ENCODE results near the gene YWHAQ.

The YWHAQ gene

DNA sequence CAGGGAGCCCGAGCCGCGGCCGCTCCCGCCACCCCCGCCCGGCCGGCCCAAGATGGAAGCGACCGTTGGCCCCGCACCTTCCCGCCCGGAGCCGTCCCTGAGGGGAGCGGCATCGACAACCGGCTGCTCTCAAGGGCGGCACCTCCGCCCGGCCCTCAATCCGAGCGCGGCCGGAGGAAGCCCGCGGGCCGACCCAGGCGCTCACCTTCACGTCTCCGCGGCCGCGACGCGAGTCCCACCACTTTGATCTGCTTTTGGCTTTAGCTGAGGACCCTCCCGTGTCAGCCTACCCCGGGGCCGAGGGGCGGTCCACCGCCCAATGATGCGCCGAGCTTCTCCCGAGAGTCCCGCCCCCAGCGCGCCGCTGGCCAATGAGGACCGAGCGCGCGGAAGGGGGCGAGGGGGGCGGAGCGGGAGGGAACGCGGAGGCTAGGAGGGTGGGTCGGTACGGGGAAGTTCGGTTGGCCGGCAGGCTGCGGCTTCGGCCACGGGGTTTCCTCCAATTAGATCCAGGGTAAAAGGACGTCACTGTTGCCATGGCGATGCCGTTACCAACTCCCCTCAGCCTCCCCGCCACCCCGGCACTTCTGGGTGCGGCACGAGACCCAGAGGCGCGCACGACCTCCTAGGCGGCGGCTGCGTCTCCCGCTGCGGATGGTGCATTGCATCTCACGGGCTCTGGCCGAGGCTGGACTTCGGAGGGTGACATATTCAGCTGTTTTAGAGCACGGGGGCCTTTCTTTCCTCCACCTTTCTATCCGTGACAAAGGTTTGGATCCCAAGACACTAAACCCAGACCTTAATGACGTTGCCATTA, at the start of gene YWHAQ:
Gene YWHAQ (minus strand): TSS at position 262 of the 817 bp plus-strand sequence. CDS start 545 bp downstream, outside the sequence.
- FAIRE-seq (peak; percentile 94), DNase-seq (ENCODE audit: insufficient read length, low spot score) (peak; percentile 97)

DNA sequence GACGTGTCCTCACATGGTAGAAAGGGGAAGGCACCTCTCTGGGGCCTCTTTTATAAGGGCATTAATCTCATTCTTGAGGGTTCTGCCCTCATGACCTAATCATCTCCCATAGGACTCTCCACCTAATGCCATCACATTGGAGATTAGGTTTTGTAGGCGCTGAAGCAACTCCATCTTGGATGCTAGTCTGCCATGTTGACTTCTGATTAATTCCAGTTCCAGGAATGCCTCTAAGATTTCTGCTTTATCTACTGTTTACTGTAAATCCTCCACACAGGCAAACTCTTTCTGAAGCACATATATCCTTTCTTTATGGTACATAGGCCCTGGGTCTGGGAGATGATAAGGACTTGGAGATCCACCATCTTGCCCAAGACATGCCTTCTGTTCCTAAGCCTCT, 49.3 kb upstream of the YWHAQ start:
- FAIRE-seq (no peak), DNase-seq (ENCODE audit: insufficient read length, low spot score) (no peak)

DNA sequence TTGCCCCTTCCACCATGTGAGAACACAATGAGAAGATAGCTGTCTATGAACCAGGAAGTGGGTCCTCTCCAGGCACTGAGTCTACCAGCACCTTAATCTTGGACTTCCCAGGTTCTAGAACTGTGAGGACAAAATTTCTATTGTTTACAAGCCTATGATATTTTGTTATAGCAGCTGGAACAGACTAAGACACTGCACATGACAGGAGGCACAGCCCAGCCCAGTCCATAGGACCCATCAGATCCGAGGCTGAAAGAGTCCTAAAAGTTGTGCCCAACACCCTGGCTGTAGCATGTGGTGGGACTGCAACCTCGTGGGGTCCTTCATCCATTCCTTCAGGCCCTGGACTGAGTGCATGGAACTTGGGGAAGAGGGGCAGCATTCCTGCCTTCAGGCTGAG, 48.4 kb upstream of the YWHAQ start:
- DNase-seq (ENCODE audit: insufficient read length, low spot score) (no peak), FAIRE-seq (no peak)

GRCh38 chr2:9678544-9678943, 47.7 kb upstream of the YWHAQ start:
- no peak for DNase-seq (ENCODE audit: insufficient read length, low spot score)
- no peak for FAIRE-seq

DNA sequence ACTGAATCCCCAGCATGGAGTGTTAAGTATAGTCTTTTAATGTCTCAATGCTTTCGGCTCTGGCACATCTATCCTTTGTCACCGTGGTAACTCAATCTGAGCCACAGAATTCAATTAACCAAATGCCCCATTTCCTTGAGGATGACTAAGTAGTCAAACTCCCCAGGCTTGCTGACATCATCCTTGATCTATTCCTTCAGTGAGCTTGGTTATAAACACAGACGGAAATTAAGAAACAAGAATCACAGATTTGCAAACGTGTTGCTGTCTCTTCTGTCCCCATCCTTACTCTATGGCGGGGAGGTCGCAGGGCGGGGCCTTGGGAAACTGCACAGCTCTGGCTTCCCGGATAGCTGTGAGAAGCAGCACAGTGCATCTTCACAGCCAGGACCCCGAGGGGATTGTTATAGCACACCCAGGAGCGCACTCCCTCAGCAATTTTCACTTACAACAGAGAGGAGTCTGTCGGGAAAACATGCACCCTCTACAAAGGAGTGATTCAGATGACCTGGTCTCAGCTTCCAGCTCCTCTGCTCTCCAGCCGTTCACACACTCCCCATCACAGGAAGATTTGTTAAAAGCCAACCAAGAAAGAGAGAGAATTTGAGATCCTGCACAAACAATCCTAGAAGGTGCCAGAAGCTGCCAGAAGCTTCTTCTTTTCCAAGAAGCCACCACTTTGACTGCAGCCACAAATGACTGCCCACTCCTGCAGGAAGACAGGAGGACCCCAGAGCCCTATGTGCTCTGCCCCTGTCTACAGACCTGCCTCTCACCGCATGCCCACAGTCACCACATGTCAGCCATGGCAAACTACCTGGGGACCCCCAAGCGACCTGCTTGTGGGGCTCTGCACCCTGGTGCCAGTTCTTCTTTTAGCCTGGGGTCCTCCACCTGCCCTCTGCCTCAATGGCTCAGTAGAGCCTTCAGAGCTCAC, 44.9 kb upstream of the YWHAQ start:
- FAIRE-seq: no peak
- no peak for DNase-seq (ENCODE audit: insufficient read length, low spot score)

GRCh38 chr2:9674891-9675414, 44.2 kb upstream of the YWHAQ start:
- FAIRE-seq (no peak), DNase-seq (ENCODE audit: insufficient read length, low spot score) (no peak)

GRCh38 chr2:9673914-9674481, 43.2 kb upstream of the YWHAQ start:
- FAIRE-seq (no peak), DNase-seq (ENCODE audit: insufficient read length, low spot score) (no peak)

DNA sequence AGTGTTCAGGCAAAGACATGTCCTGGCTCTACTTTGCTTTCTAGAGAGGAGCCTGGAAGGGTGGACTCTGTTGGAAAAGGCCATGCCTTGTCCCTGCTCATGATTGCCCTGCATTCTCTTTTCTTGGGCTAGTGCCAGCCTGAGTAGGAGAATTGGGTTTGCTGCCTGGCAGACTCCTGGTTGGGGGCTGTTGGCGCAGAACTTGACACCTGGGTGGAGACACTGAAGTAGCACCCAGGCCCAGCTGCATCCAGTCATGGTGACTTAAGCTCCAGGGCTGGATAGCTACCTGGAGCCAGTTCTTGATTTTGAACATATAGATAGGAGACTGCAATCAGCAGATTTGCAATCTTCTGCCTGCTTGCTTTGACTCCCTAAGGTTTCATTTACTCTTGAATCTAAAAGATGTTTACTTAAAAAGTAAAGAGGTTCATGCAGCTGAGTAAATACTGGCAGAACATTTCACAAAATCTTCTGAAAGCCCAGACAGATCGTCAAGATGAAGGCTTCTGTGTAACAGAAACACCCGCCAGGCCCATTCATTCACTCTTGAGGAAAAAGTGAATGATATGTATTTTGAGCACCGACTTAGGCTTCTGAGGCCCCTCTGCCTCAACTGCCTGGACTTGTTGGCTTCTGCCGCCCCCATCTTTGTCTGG, 38.0 kb upstream of the YWHAQ start:
- FAIRE-seq (no peak), DNase-seq (ENCODE audit: insufficient read length, low spot score) (no peak)

GRCh38 chr2:9667826-9668225, 37.0 kb upstream of the YWHAQ start:
- no peak for FAIRE-seq
- DNase-seq (ENCODE audit: insufficient read length, low spot score): no peak

DNA sequence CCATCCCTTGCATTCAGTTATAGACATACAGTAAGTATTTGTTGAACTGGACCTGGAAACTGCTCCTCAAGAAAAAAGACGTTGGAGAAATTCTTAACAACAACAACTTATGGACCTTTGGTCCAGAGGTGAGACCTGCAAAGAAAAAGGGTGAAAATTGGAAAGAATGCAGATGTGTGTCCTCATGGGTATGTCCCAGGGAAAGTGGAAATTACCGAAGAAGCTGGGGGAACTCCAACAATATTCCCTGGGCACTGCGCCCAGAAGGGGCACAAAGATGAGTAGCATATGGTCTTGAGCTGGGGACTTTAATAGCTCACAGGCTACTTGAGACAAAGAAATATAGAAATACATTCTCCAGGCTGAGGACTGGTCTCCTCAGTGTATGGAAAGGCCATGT, 35.5 kb upstream of the YWHAQ start:
- DNase-seq (ENCODE audit: insufficient read length, low spot score): no peak
- no peak for FAIRE-seq

DNA sequence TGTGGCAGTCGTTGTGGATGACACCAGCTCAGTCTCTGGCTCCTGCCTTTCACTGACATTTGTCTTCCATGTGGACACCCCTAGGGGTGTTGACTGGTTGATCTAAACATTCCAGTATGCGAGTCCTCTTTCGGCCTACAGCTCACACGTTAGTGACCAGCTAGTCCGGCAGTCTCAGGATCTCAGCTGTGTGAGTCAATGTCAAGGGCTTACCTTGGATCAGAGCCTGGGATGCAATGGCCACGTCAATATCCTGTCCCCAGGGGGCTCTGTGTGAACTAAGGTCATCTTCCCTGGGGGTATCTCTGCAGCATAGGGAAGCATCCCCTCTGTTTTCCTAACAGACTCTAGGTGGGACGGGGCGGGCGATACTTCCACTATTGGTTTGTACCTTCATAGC, 35.1 kb upstream of the YWHAQ start:
- DNase-seq (ENCODE audit: insufficient read length, low spot score) (no peak), FAIRE-seq (no peak)

DNA sequence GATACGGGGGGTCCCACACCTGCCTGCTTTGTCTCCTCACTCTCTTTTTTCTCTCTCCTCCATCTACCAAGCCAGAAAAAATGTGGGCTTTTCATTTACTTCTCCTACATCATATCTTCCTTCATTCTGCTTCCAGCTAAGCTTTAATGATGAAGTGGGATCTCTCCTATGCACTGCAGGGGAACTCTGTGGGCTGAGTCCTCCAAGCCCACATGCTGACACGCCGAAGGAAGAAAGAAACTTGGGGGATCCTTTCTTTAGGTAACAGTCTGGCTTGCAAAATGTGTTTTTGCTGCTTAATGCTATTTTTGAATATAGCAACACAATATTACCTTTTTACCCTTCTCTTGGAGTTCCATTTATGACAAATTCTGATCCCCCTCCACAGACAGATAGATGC, 33.6 kb upstream of the YWHAQ start:
- no peak for FAIRE-seq
- DNase-seq (ENCODE audit: insufficient read length, low spot score): no peak

GRCh38 chr2:9663008-9663879, 32.4 kb upstream of the YWHAQ start:
- DNase-seq (ENCODE audit: insufficient read length, low spot score): no peak
- FAIRE-seq: peak; percentile 45

DNA sequence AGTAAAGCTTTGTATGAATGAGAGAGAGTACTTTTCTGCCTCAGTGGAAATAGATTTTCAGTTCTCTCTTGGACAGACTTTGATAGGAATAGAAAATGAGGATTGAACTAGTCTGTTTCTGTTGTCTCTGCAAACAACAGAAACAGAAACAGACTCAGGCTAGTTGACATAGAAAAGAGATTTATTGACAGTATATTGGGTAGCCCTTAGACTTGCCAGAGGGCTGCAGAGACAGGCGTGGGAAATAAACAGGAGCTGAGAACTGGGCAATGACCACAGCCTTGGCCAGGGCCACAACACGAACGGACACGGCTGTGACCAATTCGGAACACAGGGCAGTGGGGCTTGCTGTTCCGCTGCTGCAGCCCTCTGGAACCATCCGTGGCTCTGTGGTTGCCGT, 30.5 kb upstream of the YWHAQ start:
- DNase-seq (ENCODE audit: insufficient read length, low spot score) (no peak), FAIRE-seq (no peak)

- no peak for FAIRE-seq
- no peak for DNase-seq (ENCODE audit: insufficient read length, low spot score)
These were observed 30.0 kb upstream of the YWHAQ start for GRCh38 chr2:9660781-9661180.

- FAIRE-seq: no peak
- no peak for DNase-seq (ENCODE audit: insufficient read length, low spot score)
These were observed 29.4 kb upstream of the YWHAQ start for GRCh38 chr2:9660154-9660553.

DNA sequence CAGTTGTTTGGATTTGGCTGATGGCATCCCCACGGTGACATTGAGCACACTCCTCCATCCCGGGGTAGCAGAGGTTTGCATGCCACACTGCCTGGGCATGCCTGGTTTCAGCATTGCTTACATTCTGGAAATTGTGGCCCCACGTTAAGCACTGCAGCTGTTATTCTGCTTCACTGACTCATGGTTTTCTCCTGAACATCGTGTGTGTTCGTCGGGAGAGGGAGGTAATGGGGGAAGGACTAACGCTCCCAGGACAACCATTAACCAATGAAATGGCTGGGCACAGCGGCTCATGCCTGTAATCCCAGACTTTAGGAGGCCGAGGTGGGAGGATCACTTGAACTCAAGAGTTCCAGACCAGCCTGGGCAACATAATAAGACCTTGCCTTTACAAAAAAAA, 28.2 kb upstream of the YWHAQ start:
- DNase-seq (ENCODE audit: insufficient read length, low spot score) (no peak), FAIRE-seq (no peak)

DNA sequence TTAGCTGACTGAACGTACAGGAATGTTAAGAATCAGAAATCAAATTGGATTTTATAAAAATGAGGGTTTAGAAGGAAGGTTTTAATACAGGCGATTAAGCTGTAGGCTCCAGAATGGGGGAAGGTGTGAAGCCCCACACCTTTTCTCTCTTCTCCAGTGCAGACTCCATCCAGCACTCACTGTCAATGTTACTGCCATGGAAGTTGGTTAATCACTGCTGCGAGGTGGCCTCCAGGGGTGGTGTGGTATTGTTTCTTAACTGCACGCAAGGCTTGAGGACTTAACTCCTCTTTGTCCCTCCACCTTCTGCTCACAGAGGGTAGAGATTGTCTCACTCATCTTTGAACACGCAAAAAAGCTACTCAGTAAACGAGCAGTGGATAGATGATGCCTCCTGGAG, 26.9 kb upstream of the YWHAQ start:
- DNase-seq (ENCODE audit: insufficient read length, low spot score): no peak
- FAIRE-seq: no peak

GRCh38 chr2:9657083-9657482, 26.3 kb upstream of the YWHAQ start:
- DNase-seq (ENCODE audit: insufficient read length, low spot score) (no peak), FAIRE-seq (no peak)

DNA sequence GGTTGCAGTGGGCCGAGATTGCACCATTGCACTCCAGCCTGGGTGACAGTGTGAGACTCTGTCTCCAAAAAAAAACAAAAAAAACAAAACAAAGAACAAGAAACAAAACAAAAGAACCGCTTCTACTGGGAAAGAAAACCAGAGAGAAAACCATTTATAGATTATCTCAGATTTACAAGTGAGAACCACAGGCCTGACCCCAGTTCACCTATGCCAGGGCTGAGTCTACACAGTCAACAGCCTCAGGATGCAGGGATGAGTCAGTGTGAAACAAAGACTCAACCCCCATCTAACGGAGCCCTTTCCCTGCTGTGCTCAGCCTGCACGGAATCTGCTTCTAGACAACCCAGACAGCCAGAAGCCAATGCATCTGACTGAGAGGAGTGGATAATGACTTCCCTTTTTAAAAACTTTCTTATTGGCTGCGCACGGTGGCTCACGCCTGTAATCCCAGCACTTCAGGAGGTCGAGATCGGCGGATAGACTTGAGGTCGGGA, 25.5 kb upstream of the YWHAQ start:
- DNase-seq (ENCODE audit: insufficient read length, low spot score): peak; percentile 47
- peak; percentile 95 for FAIRE-seq

Measured in GM19239 (cell line).